GM23248 (cell line): ENCODE data around the gene CCM2L. TPM values are rescaled to one million over a fixed set of nuclear protein-coding genes. Genes with fewer than 3 reads are reported as not detected.

Experiments used
- DNase-seq: peaks from one replicate; pipeline ENCODE4 v3.0.0-alpha.2; 2015
- H2AFZ ChIP-seq: fragments of 200-600 bp; sonication (generic); 2 replicates; pipeline ENCODE4 v1.6.1; 2016; ENCODE audit warnings: antibody characterized with exemption
- H3F3A ChIP-seq: fragments of 200-600 bp; sonication (generic); 2 replicates; pipeline ENCODE4 v1.6.1; 2016; ENCODE audit warnings: mild to moderate bottlenecking, antibody characterized with exemption, mixed run types; ENCODE audit not compliant: insufficient read depth
- H3K27ac ChIP-seq: fragments of 200-600 bp; sonication (generic); 2 replicates; pipeline ENCODE4 v1.5.1; 2016; ENCODE audit warnings: mild to moderate bottlenecking
- H3K27me3 ChIP-seq: fragments of 200-600 bp; sonication (generic); replicated peaks from 2 replicates; pipeline ENCODE4 v1.6.1; 2016; ENCODE audit warnings: mild to moderate bottlenecking; ENCODE audit not compliant: insufficient read depth
- H3K36me3 ChIP-seq: fragments of 200-600 bp; sonication (generic); 2 replicates; pipeline ENCODE4 v1.6.1; 2016; ENCODE audit warnings: low read depth, mild to moderate bottlenecking
- H3K4me1 ChIP-seq: fragments of 200-600 bp; sonication (generic); 2 replicates; pipeline ENCODE4 v1.6.1; 2016; ENCODE audit warnings: mild to moderate bottlenecking; ENCODE audit not compliant: insufficient read depth
- H3K4me2 ChIP-seq: fragments of 200-600 bp; sonication (generic); one replicate; pipeline ENCODE4 v1.6.1; 2016; ENCODE audit warnings: mild to moderate bottlenecking; ENCODE audit not compliant: unreplicated experiment
- H3K4me3 ChIP-seq: fragments of 200-600 bp; sonication (generic); 2 replicates; pipeline ENCODE4 v1.5.1; 2016; ENCODE audit warnings: mild to moderate bottlenecking
- H3K79me2 ChIP-seq: fragments of 200-600 bp; sonication (generic); 2 replicates; pipeline ENCODE4 v1.6.1; 2016; ENCODE audit warnings: mild to moderate bottlenecking; ENCODE audit not compliant: insufficient read depth
- H3K9ac ChIP-seq: fragments of 200-600 bp; sonication (generic); 2 replicates; pipeline ENCODE4 v1.6.1; 2016; ENCODE audit warnings: mild to moderate bottlenecking
- H3K9me2 ChIP-seq: fragments of 200-600 bp; sonication (generic); 2 replicates; pipeline ENCODE4 v1.6.1; 2016; ENCODE audit warnings: mixed run types, mild to moderate bottlenecking, moderate library complexity; ENCODE audit not compliant: insufficient read depth
- H3K9me3 ChIP-seq: fragments of 200-600 bp; sonication (generic); one replicate; pipeline ENCODE4 v1.6.1; 2017; ENCODE audit warnings: low read depth
- H4K20me1 ChIP-seq: fragments of 200-600 bp; sonication (generic); 2 replicates; pipeline ENCODE4 v1.6.0; 2016; ENCODE audit not compliant: insufficient read depth
- EZH2 ChIP-seq: fragments of 200-600 bp; sonication (generic); IDR thresholded peaks from 2 replicates; pipeline ENCODE4 v1.6.1; 2018; ENCODE audit warnings: antibody characterized with exemption, mild to moderate bottlenecking; ENCODE audit not compliant: insufficient read depth, poor library complexity, severe bottlenecking
- EZH2phosphoT487 ChIP-seq: fragments of 200-600 bp; sonication (generic); IDR thresholded peaks from 2 replicates; pipeline ENCODE4 v1.6.1; 2018; ENCODE audit warnings: antibody characterized with exemption, moderate library complexity, mild to moderate bottlenecking, low read depth; ENCODE audit not compliant: insufficient read depth
- WGBS, 2 experiments: methylation state at CpG; one replicate each; pipeline ENCODE4 v1.1.6; 2015 to 2017; ENCODE audit warnings: low lambda C conversion rate in 2 of 2, low coverage in 1 of 2; ENCODE audit errors: missing lambda C conversion rate in 2 of 2; 5-methylcytosine and 5-hydroxymethylcytosine counted together
- in situ Hi-C: fragments of 300-500 bp; cut with MboI; formaldehyde crosslinking; loops from 2 replicates; pipeline ENCODE4 v1.15.0; 2020
- polyA plus RNA-seq: library from polyadenylated mRNA; unstranded; fragments of >200 nt; fragmentation: Nextera tagmentation; extraction: Ambion mirVana; gene quantifications from 2 replicates; pipeline ENCODE4 v1.2.1, GENCODE V29; 2016
- total RNA-seq: library from RNA; depleted of rRNA; stranded (reverse); fragments of >200 nt; shearing (Covaris generic); gene quantifications from 2 replicates; pipeline ENCODE4 v1.2.3, GENCODE V29; 2014

The CCM2L gene
- total and polyA plus RNA-seq, 2 experiments from 2014 or later: not detected

GRCh38 chr20:32057656-32058184 is 47.5 kb downstream of the CCM2L start:
- in situ Hi-C loops: no loop called here
- H3K27me3 ChIP-seq: peaks cover 74% of the 10 kb centered on the region
- H3K9me2 ChIP-seq: no peaks in the 10 kb centered on the region
- 59 to 65% methylated on average over 8 of the region's 8 CpGs for WGBS, 2 experiments
- H3K79me2 ChIP-seq: no peaks in the 10 kb centered on the region
- TF ChIP-seq EZH2 (no peak), EZH2phosphoT487 (no peak)
- H3K36me3 ChIP-seq: no peaks in the 10 kb centered on the region
- no peak overlapping the region for H3K9ac ChIP-seq
- H3K4me2 ChIP-seq: no peak overlapping the region
- no peak overlapping the region for H3K27ac ChIP-seq
- no peak overlapping the region for H3K4me3 ChIP-seq
- H3K4me1 ChIP-seq: no peaks in the 10 kb centered on the region
- H4K20me1 ChIP-seq: no peaks in the 10 kb centered on the region
- DNase-seq: no peak
- H3K9me3 ChIP-seq: no peaks in the 10 kb centered on the region
- no peaks in the 10 kb centered on the region for H3F3A ChIP-seq
- H2AFZ ChIP-seq: no peak overlapping the region

GRCh38 chr20:32059189-32059588 is 49.0 kb downstream of the CCM2L start:
- no peaks in the 10 kb centered on the region for H3K36me3 ChIP-seq
- 72 to 83% methylated on average over 1 of the region's 1 CpG for WGBS, 2 experiments
- no peak overlapping the region for H3K4me2 ChIP-seq
- TF ChIP-seq EZH2phosphoT487: no peak
- TF ChIP-seq EZH2: no peak
- no peaks in the 10 kb centered on the region for H4K20me1 ChIP-seq
- H3K79me2 ChIP-seq: no peaks in the 10 kb centered on the region
- no peaks in the 10 kb centered on the region for H3F3A ChIP-seq
- H3K27ac ChIP-seq: no peak overlapping the region
- no peak for DNase-seq
- H3K27me3 ChIP-seq: peaks cover 68% of the 10 kb centered on the region
- H3K9me2 ChIP-seq: no peaks in the 10 kb centered on the region
- H2AFZ ChIP-seq: no peak overlapping the region
- in situ Hi-C loops: no loop called here
- H3K4me1 ChIP-seq: no peaks in the 10 kb centered on the region
- H3K9me3 ChIP-seq: no peaks in the 10 kb centered on the region
- no peak overlapping the region for H3K4me3 ChIP-seq
- no peak overlapping the region for H3K9ac ChIP-seq

DNA sequence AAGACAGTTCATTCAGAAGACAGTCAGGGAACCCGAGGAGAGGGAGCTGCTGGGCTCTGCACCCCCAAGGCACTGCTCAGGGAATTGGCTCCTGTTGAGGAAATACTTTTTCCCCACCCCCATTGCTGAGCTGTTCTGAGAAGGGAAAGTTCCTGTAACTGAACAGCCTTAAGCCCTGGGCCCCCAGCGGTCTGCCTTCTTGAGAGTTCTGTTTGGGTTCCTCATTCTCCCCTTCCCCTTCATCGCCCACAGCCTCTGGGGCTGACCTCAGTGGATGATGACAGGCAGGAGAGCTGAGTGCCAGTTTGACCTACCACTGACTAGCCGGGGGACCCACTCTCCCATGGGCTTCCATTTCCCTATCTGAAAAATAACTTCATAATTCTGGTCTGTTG is 52.5 kb downstream of the CCM2L start:
- no peaks in the 10 kb centered on the region for H3K79me2 ChIP-seq
- 37 to 50% methylated on average over 4 of the region's 4 CpGs for WGBS, 2 experiments
- peaks cover 9% of the 10 kb centered on the region for H3K4me1 ChIP-seq
- no peak overlapping the region for H3K27ac ChIP-seq
- H4K20me1 ChIP-seq: no peaks in the 10 kb centered on the region
- no peak overlapping the region for H3K9ac ChIP-seq
- no peak overlapping the region for H3K4me3 ChIP-seq
- no peak overlapping the region for H3K4me2 ChIP-seq
- H3K27me3 ChIP-seq: peaks cover 45% of the 10 kb centered on the region
- no peaks in the 10 kb centered on the region for H3K36me3 ChIP-seq
- no peak overlapping the region for H2AFZ ChIP-seq
- no peaks in the 10 kb centered on the region for H3K9me3 ChIP-seq
- H3F3A ChIP-seq: peaks cover 15% of the 10 kb centered on the region
- no peak for DNase-seq
- no peaks in the 10 kb centered on the region for H3K9me2 ChIP-seq
- TF ChIP-seq EZH2phosphoT487: no peak
- TF ChIP-seq EZH2: no peak
- in situ Hi-C loops: no loop called here

GRCh38 chr20:32063695-32064094 is 53.5 kb downstream of the CCM2L start:
- in situ Hi-C loops: no loop called here
- Histone ChIP-seq H3K9me2 (no peaks in the 10 kb centered on the region), H3K4me1 (peaks cover 16% of the 10 kb centered on the region), H3K27me3 (peaks cover 41% of the 10 kb centered on the region), H3K36me3 (no peaks in the 10 kb centered on the region), H2AFZ (no peak overlapping the region), H3F3A (peaks cover 17% of the 10 kb centered on the region), H3K79me2 (no peaks in the 10 kb centered on the region), H3K9me3 (no peaks in the 10 kb centered on the region), H3K27ac (no peak overlapping the region), H4K20me1 (no peaks in the 10 kb centered on the region), H3K4me2 (no peak overlapping the region), H3K4me3 (no peak overlapping the region), H3K9ac (no peak overlapping the region)
- WGBS, 2 experiments: 51 to 60% methylated on average over 4 of the region's 4 CpGs
- DNase-seq: no peak
- TF ChIP-seq EZH2phosphoT487 (no peak), EZH2 (no peak)

DNA sequence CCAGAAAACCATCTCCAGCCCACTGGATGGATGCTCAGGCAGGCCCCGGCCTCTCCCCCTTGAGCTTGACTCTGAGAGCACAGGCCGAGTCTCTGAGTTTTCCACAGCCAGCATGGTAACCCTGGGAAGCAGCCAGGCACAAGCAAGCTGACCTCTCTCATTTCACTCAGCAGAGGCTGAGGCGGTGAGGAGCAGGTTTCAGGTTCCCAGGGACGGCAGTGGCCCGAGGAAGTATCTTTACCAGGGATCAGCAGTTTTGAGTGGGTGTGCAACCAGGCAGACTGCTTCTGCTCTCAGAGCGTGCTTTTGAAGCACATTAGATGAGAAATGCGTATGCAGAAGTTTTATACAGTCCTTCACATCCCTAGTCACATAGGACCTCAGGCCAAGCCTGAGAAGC is 54.4 kb downstream of the CCM2L start:
- no peaks in the 10 kb centered on the region for H3K36me3 ChIP-seq
- H3K9ac ChIP-seq: no peak overlapping the region
- no peaks in the 10 kb centered on the region for H3K9me2 ChIP-seq
- H3F3A ChIP-seq: peaks cover 24% of the 10 kb centered on the region
- H3K79me2 ChIP-seq: no peaks in the 10 kb centered on the region
- H3K4me1 ChIP-seq: peaks cover 24% of the 10 kb centered on the region
- no peak for DNase-seq
- peaks cover 31% of the 10 kb centered on the region for H3K27me3 ChIP-seq
- TF ChIP-seq EZH2phosphoT487 (no peak), EZH2 (no peak)
- no peaks in the 10 kb centered on the region for H4K20me1 ChIP-seq
- no peak overlapping the region for H2AFZ ChIP-seq
- H3K9me3 ChIP-seq: no peaks in the 10 kb centered on the region
- H3K4me3 ChIP-seq: no peak overlapping the region
- in situ Hi-C loops: no loop called here
- no peak overlapping the region for H3K27ac ChIP-seq
- H3K4me2 ChIP-seq: no peak overlapping the region
- 67 to 75% methylated on average over 7 of the region's 7 CpGs for WGBS, 2 experiments
